Prostate gland (tissue), 2 donors: ENCODE measurements around the gene PLCG2.

Source experiments
- CTCF ChIP-seq, 4 experiments: fragments of 200-600 bp in 2 of 4; fragments of 450-650 bp in 2 of 4; sonication (generic) in 2 of 4; IDR thresholded peaks; 1 replicate in 3 of 4; 2 replicates in 1 of 4; pipeline ENCODE4 v1.5.1; 2016 to 2019; ENCODE audit warnings: antibody characterized with exemption in 4 of 4, mild to moderate bottlenecking in 2 of 4, moderate library complexity in 2 of 4
- POLR2A ChIP-seq: fragments of 450-650 bp; IDR thresholded peaks from one replicate; pipeline ENCODE4 v1.6.1; 2016; ENCODE audit warnings: antibody characterized with exemption, mild to moderate bottlenecking

DNA sequence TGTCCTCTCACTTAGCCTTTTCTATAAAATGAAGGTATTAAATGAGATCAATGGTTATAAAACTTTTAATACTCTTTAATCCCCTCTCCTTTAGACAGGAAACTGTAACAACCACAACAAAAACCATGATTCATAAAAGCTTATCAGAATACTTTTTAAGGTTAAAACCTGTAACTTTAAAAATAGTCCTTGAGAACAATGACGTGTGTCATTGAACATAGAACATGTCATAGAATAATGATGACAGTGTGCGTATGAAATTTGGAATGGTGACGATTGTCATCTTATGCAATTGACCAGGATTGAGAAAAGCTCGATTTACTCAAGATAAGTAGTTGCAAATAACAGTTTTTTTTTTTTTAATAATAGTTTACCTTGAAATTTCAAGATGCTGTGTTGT is 94.1 kb downstream of the PLCG2 start:
- no peak for TF ChIP-seq CTCF (IDR thresholded peaks at IDR 0.05)
- TF ChIP-seq POLR2A = no peak
